Liver (tissue), 5 donors: ENCODE results near the gene PLLP. TPM values are rescaled to one million over a fixed set of nuclear protein-coding genes. Genes with fewer than 3 reads are reported as not detected.

Source experiments
- polyA plus RNA-seq, 2 donors: library from polyadenylated mRNA; stranded (reverse) in 1 of 2; unstranded in 1 of 2; fragments of 200-250 nt in 1 of 2; fragments of >200 nt in 1 of 2; fragmentation: Nextera tagmentation in 1 of 2; extraction: Ambion mirVana in 1 of 2; gene quantifications; one replicate each; pipeline versions ENCODE4 v1.2.1 to v1.2.3, GENCODE V29; 2013 to 2015
- small RNA-seq: library from RNA; depleted of rRNA; stranded (forward); fragments of <200 nt; gene quantifications from one replicate; pipeline ENCODE3, GENCODE V24; 2014
- total RNA-seq, 2 donors: library from RNA; depleted of rRNA; stranded (reverse); fragments of >200 nt; gene quantifications; one replicate each; pipeline ENCODE4 v1.2.3, GENCODE V29; 2014
- donor health status: healthy.
- donor health status: healthy.
- donor health status: healthy.

Gene PLLP
- total and polyA plus RNA-seq, 4 donors, result 1.4 to 5.2 (median 2.7) TPM

Small RNA genes lying within 50 kb of the gene (small RNA-seq; reads per million reads assigned to genes)
- not detected for gene AC108081.1

Other genes with a start within 250 kb of the PLLP start
- 10 to 100 TPM; 10.1 to 11.9 TPM for gene CPNE2, start 192.1 kb downstream of the PLLP start, total RNA-seq
- 10 to 100 TPM in 1 of 2 donors, 1 to 10 TPM in 1; 6.8 to 14.6 TPM for gene CPNE2, start 192.1 kb downstream of the PLLP start, polyA plus RNA-seq
- gene PSME3IP1, start 98.6 kb downstream of the PLLP start, total RNA-seq, result 10 to 100 TPM; 26.5 to 34.7 TPM
- gene PSME3IP1, start 98.6 kb downstream of the PLLP start, polyA plus RNA-seq, result 10 to 100 TPM; 25.0 to 25.1 TPM
- 10 to 100 TPM; 21.5 to 27.6 TPM for gene RSPRY1, start 98.3 kb downstream of the PLLP start, total RNA-seq
- gene RSPRY1, start 98.3 kb downstream of the PLLP start, polyA plus RNA-seq, result 10 to 100 TPM; 10.9 to 18.9 TPM
- gene ARL2BP, start 39.4 kb downstream of the PLLP start, total RNA-seq, result 10 to 100 TPM; 19.9 to 33.6 TPM
- gene ARL2BP, start 39.4 kb downstream of the PLLP start, polyA plus RNA-seq, result 10 to 100 TPM; 13.4 to 18.4 TPM
- gene CCL22, start 74.1 kb upstream of the PLLP start, total RNA-seq, result under 1 TPM in 1 of 2 donors, not detected in 1; 0.09 TPM
- gene CCL22, start 74.1 kb upstream of the PLLP start, polyA plus RNA-seq, result under 1 TPM in 1 of 2 donors, not detected in 1; 0.02 TPM
- 1 to 10 TPM; 4.8 to 5.9 TPM for gene CX3CL1, start 87.8 kb upstream of the PLLP start, total RNA-seq
- gene CX3CL1, start 87.8 kb upstream of the PLLP start, polyA plus RNA-seq, result 1 to 10 TPM; 2.5 to 5.5 TPM
- not detected for gene CCL17, start 120.1 kb upstream of the PLLP start, total RNA-seq
- gene CCL17, start 120.1 kb upstream of the PLLP start, polyA plus RNA-seq, result not detected
- 10 to 100 TPM; 19.5 to 23.9 TPM for gene CIAPIN1, start 162.7 kb upstream of the PLLP start, total RNA-seq
- 10 to 100 TPM; 22.9 to 32.7 TPM for gene CIAPIN1, start 162.7 kb upstream of the PLLP start, polyA plus RNA-seq
- 10 to 100 TPM; 21.0 to 81.5 TPM for gene COQ9, start 162.8 kb upstream of the PLLP start, total RNA-seq
- gene COQ9, start 162.8 kb upstream of the PLLP start, polyA plus RNA-seq, result 10 to 100 TPM; 50.2 to 65.8 TPM
- gene POLR2C, start 178.0 kb upstream of the PLLP start, total RNA-seq, result 10 to 100 TPM; 61.7 to 68.0 TPM
- gene POLR2C, start 178.0 kb upstream of the PLLP start, polyA plus RNA-seq, result 10 to 100 TPM; 25.4 to 40.9 TPM
- gene DOK4, start 201.8 kb upstream of the PLLP start, total RNA-seq, result 10 to 100 TPM; 15.3 to 20.8 TPM
- 10 to 100 TPM in 1 of 2 donors, 1 to 10 TPM in 1; 7.8 to 24.6 TPM for gene DOK4, start 201.8 kb upstream of the PLLP start, polyA plus RNA-seq